GM18517 (cell line): Measurements from ENCODE around the gene CD99.
"Not testable (repeated sequence)": the region's sequence is repeated elsewhere in the genome, so short reads cannot be mapped to it uniquely, and the experiment has no call there.

Experiments used
- ATAC-seq: cut with Tn5 transposase; IDR thresholded peaks from one replicate; pipeline ENCODE4 v1.9.1; 2021; ENCODE audit warnings: mild to moderate bottlenecking, moderate library complexity; ENCODE audit not compliant: unreplicated experiment

Gene CD99

DNA sequence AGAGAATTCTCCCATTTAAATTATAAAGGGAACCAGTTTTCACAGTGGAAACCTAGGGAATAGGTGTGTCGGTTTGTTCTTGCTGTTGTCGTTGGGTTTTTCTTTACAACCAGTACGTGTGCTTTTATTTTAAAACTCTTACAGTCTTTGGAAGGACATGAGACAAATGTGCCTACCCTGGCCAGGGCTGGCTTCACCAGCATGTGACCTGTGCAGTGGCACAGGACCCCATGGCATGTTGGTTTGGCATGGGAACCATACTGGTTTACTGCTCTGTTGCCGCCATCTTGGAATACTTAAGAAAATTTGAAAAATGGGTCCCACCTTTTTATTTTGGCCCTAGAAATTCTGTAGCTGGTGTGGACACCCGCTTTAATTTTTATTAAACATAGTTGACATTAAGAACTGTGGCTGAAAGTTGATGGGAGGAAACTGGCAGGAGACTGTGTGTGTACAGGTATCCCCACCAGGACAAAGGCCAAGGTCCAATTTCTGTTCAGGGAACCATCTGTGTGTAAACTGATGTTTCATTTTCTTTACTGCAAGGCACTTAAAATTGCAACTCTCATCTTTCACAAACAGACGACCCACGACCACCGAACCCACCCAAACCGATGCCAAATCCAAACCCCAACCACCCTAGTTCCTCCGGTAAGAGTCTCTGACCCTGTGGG is 28.8 kb downstream of the CD99 start:
- ATAC-seq = no peak

DNA sequence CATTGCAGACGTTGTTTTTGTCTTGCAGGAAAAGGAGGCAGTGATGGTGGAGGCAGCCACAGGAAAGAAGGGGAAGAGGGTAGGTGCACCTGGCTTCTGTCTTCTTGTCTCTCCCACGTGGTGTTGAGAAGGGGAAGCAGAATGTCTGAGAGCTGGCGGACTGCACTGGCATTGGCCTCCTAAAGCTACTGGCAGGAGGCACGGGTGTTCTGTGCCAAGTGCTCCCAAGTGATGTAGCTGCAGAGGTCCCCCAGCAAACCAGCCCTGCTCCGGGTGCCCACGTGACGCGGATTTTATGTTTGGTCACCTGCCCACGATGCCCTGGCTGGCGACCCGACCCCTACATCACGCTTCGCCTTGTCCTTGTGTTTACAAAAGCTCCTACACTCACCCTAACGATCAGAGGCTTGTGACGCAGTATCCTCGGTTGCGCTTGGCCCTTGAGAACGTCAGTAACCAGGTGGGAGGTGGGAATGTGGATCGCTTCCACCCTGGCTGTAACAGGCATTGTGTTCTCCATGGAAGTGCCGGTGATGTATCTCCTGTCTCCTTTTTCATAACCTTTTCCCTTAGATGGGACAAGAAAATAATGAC is 32.3 kb downstream of the CD99 start:
- ATAC-seq = no peak

DNA sequence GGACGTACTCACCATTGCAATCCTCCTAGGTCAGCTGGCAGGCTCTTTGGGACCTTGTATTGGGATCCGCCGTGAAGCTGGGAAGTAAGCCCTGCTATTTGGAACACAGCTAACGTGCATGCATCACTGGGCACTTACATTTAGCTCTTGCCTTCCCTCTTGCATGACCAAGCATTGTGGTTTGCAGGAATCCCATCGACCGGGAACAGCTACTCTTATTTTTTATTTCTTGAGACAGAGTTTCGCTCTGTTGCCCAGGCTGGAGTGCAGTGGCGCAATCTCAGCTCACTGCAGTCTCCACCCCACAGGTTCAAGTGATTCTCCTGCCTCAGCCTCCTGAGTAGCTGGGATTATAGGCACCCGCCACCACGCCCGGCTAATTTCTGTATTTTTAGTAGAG is 36.2 kb downstream of the CD99 start:
- not testable (repeated sequence) for ATAC-seq

DNA sequence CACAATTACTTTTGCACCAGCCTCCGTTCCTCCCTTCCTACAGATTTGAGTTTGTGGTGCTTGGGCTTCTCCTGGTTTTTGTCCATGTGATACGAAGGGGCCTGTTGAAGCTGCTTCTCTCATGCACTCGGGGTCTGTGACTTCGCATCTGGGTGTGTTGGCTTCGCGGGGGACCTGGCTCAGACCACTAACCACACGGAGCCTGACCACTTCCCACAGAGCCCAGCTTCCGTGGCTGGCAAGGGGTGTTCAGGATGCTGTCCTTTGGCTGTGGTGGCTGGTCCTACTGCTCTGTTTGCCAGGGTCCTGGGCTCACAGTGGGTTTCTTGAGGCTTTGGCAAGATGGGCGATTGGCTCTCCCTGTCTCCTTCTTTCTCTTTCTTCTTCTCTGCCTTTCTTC is 41.0 kb downstream of the CD99 start:
- no peak for ATAC-seq

DNA sequence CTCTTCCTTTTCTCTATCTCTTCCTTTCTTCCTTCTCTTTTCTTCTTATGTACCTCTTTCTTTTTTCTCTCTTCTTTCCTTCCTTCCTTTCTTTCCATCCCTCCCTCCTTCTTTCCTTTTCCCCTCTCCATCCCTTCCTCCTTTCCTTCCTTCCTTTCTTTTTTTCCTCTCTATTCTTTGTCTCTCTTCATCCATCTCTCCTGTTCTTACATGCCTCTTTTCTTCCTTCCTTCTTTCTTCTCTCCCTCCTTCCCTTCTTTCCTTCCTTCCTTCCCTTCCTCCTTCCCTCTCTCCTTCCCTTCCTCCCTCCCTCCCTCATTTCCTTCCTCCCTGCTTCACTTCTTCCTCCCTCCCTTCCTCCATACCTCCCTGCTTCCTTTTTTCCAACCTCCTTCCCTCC is 41.6 kb downstream of the CD99 start:
- ATAC-seq = no peak

DNA sequence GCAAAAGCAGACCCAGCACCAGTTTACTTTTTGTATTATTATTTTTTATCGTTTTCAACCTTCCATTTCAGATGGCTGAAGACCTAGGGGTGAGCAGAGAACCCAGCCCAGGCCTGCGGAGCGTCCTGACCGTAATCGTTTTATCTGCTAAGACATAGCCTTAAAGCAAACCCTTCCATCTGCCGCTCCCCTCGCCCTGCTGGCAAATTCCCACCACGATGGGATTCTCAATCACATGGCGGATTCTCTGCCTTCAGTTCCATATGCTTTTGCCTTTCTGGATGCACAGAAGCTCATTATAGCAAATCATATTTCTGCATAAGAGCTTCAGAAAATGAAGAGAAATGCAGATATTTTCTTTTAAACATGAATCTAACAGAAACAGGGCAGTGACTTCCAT is 42.2 kb downstream of the CD99 start:
- no peak for ATAC-seq

DNA sequence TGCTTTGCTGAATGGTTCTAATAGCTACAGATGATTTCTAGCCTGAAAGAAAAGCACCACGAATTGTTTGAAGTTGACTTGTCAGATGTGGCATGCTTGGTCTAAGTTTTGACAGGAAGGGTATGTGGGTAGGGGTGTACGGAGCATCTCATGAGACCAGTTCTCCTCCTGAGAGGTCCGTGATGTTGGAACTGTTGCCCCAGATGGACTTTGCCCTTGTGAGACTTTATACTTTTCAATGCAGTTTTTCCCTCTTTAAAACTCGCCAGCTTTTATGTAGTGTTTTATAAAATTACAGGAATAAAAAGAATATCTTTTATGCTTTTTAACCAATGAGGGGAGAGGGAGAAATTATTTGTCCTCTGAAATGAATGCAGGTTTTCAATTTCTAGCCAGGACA is 44.2 kb downstream of the CD99 start:
- ATAC-seq = no peak

DNA sequence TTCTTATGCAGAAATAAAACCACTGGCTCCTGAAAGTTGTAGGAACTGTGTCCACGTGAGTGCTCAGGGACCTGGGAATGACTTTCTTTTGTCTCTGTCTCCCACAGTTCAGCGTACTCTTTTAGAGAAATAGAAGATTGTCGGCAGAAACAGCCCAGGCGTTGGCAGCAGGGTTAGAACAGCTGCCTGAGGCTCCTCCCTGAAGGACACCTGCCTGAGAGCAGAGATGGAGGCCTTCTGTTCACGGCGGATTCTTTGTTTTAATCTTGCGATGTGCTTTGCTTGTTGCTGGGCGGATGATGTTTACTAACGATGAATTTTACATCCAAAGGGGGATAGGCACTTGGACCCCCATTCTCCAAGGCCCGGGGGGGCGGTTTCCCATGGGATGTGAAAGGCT is 49.6 kb downstream of the CD99 start:
- ATAC-seq = no peak

DNA sequence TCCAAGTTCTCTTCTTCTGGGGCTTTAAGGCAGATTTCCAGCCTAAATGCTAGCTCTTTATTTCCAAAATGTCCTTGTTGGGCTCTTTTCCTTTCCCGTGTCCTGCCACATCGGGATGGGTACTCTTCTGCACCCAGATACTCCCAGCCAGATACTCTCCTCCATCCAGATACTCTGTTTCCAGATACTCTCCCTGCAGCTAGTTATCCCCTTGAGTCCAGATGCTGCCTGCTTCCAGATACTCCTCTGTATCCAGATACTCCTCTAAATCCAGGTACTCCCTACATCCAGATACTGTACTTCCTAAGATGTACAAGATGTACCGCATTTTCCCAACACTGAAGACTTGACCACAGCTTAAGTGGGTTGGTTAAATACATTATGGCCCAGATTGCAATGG is 50.3 kb downstream of the CD99 start:
- no peak for ATAC-seq

DNA sequence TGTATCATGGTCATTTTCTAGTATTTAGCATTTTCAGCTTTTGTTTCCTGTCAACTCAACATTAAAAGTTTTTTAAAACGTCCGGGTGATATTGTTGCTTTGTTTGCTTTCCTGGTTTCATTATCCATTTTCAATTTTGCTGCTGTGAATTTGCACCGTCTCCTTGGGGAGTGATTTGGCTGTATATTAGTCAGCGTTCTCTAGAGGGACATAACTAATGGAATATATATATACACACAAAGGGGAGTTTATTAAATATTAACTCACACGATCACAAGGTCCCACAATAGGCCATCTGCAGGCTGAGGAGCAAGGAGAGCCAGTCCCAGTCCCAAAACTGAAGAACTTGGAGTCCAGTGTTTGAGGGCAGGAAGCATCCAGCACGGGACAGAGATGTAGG is 55.2 kb downstream of the CD99 start:
- ATAC-seq = not testable (repeated sequence)

DNA sequence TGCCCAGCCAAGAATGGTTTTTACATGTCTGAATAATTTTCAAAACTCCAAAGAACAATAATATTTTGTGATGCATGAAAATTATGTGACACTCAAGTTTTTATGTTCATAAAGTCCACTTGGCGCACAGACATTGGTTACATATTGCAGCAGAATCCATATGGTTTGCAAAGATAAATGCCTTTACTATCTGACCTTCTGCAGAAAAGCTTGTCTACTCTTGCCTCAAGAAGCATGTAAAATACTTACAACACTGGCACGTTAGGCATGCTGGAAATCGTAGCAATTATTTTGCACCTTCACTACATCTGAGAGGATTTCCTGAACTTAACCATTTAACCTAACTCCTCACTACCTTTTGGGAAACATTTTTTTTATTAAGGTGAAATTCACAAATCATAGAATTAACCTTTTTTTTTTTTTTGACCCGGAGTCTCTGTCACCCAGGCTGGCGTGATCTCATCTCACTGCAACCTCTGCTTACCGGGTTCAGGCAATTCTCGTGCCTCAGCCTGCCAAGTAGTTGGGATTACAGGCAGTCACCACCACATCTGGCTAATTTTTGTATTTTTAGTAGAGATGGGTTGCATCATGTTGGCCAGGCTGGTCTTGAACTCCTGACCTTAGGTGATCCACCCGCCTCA is 57.2 kb downstream of the CD99 start:
- no peak for ATAC-seq

DNA sequence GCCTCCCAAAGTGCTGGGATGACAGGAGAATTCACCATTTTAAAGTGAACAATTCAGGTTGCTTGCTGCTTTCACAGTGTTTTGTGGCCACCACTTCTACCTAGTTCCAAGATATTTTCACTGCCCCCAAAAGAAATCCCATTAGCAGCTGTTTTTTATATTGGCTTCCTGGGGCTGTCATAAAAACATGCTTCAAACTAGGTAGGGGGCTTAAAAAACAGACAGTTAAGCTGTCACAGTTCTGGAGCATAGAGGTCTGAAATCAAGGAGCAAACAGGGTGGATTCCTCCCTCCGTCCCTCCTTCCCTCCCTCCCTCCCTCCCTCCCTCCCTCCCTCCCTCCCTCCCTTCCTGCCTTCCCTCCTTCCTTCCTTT is 57.7 kb downstream of the CD99 start:
- ATAC-seq = no peak

DNA sequence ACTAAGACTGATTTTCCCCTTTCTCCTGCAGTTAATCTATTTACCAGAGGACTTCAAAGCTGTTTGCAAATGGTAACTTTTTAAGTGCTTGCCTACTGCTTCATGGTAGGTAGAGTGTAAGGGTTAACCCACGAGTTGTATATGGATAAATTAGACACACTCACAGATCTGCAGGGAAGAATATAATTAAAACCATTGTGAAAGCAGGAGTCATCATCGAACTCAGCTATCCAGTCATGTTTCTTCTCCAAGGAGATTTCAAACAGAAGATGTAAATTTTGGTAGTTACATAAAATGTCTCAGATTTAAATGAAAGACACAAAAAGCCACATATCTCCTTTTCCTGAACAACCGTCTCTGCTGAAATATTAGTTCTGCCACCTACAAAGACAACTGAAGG is 60.2 kb downstream of the CD99 start:
- no peak for ATAC-seq

DNA sequence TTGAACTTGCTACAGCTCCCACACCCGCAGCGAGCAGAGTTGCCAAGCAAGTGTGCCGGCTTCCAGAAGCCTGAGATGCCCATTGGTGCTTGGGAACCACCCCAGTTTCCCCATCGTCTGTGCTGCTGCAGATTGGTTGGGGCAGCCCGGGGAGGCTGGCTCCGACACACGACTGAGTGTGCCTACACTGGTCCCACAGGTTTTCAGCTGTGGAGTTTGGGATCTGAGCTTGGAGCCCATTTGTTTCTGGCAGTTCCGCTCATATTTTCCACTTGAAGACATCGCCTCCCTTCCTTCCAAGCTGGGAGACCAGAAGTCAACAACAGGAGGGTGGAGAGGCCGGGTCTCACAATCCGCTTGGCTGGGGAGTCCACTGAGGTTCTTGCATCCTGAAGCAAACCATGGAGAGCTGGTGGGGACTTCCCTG is 60.8 kb downstream of the CD99 start, which contains the start of gene XG:
XG (plus strand) TSS at position 167 of the 427 bp plus-strand sequence; CDS start at position 402, 235 bp downstream.
- not testable (repeated sequence) for ATAC-seq

DNA sequence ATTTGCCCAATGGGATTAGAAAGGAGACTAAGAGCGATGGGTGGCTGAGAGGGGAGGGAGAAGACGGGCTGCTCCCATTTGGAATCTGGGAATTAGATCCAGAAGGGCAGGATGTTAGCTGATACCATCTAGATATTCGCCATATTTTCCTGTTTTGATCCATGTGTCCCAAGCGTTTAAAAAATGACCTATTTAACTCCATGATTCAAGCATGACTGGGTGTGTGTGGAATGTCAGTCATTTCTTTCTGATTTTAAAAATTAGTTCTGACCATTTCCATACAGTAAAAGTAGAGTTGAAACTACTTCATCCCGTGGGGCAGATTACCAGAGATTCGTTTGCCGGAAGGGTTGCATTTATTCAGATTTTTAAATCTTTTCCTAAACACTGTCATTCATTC is 61.3 kb downstream of the CD99 start:
- not testable (repeated sequence) for ATAC-seq

DNA sequence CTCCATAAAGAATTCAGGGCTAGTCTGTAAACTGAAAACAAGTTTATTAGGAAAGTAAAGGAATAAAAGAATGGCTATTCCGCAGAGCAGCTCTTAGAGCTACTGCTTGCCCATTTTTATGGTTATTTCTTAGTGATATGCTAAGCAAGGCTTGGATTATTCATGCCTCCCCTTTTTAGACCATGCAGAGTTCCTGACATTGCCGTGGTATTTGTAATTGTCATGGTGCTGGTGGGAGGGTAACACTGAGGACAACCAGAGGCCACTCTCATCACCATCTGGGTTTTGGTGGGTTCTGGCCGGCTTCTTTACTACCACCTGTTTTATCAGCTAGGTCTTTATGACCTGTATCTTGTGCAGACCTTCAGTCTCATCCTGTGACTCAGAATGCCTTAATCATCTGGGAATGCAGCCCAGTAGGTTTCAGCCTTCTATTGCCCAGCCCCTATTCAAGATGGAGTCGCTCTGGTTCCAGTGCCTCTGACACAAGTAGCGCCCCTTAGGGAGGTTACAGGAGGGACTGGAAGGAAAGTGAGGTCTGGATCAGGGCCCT is 64.1 kb downstream of the CD99 start:
- ATAC-seq = not testable (repeated sequence)

DNA sequence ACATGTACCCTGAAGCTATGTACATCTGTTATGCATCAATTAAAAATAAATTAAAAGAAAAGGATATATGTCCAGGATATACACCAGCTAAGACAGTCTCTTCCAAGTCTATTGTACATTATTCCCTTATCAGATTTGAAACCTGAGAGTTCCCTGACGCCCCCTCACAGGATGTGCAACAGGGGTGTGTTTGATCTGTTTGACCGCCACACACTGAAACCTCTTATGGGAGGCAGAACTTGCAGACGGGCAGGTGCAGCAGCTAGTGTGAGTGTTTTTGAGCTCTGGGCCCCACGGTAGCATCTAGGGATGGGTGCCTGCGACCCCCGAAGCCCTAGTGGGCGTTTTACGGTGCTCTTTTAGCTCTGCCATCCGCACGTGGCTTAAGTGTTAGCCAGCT is 65.5 kb downstream of the CD99 start:
- no peak for ATAC-seq

DNA sequence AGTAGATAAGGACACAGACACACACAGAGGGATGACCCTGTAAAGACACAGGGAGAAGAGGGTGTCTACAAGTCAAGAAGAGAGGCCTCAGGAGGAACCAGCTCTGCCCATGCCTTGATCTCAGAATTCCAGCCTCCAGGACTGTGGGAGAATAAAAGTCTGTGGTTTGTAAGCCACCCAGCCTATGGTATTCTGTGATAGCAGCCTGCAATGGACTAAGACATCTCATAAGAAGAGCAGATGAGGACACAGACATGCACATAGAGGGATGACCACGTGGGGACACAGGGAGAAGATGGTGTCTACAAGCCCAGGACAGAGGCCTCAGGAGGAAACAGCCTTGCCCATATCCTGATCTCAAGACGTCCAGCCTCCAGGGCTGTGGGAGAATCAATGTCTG is 70.2 kb downstream of the CD99 start:
- no peak for ATAC-seq

DNA sequence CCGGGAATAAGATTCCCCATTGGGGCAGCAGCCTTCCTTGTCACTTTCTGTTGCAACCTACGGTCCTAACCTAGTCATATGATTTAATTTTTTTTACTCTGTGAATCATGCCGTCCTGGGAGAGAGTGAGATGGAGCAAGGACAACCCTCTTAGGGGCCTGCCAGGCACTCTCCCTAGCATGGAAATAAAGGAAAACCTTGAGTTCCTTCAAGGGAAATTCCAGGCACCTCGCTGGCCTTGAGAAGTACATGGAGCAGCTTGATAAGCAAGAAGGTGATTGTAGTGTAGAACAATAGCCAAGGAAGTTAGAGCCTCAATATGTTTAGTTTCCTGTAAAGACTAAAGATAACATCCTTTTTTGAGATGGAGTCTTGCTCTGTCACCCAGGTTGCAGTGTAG is 71.6 kb downstream of the CD99 start:
- ATAC-seq = not testable (repeated sequence)

DNA sequence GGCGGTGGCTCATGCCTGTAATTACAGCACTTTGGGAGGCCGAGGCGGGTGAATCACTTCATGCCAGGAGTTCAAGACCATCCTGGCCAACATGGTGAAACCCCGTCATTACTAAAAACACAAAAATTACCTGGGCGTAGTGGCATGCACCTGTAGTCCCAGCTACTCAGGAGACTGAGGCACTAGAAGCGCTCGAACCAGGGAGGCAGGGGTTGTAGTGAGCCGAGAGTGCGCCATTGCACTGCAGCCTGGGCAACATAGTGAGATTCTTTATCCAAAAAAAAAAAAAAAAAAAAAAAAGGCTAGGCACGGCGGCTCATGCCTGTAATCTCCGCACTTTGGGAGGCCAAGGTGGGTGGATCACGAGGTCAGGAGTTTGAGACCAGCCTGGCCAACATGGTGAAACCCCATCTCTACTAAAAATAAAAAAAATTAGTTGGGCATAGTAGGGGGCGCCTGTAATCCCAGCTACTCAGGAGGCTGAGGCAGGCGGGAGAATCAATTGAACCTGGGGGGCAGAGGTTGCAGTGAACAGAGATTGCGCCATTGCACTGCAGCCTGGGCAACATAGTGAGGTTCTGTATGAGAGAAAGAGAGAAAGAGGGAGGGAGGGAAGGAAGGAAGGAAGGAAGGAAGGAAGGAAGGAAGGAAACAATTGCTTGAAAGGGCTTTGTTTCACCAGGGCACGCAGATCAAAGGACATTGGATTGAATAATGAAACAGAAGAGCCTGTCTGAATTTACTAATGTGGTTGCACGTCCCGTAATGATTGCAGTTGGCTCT is 73.9 kb downstream of the CD99 start:
- not testable (repeated sequence) for ATAC-seq

DNA sequence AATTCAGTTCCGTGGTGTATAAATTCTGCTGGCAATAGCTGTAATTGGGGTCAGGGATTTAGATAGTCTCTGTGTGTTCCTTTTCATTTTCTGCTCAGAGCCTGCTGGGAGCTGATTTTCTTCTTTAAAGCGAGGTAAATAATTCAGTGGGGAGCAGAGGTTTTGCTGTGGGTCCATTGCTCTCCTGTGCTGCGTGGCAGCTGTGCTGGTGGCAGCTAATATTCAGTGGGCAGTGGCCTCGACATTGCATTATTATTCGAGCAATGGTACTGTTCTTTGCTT is 74.4 kb downstream of the CD99 start:
- no peak for ATAC-seq

DNA sequence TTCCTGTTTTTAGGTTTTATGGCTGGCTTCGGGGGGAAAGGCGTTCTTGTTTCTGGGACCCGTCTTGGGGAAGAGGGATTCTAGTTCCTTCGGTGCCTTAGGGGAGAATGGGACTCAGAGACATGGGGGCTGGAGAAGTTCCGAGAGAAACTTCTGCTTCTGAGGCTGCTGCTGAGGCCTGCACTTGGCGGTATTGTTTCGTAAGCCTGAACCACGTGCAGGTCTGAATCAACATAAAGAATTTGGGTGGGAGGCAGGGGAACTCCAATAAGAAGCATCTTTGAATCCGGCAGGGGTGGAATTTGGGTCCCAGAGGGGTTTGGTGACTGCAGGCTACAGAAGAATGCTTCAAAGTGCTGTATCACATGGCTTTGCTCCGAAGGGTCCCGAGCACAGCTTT is 75.8 kb downstream of the CD99 start:
- ATAC-seq = no peak
